ENCODE measurements around the gene WFIKKN2.
A peak's percentile ranks its signal among the peaks of the same experiment; 100 is the strongest.

The WFIKKN2 gene

DNA sequence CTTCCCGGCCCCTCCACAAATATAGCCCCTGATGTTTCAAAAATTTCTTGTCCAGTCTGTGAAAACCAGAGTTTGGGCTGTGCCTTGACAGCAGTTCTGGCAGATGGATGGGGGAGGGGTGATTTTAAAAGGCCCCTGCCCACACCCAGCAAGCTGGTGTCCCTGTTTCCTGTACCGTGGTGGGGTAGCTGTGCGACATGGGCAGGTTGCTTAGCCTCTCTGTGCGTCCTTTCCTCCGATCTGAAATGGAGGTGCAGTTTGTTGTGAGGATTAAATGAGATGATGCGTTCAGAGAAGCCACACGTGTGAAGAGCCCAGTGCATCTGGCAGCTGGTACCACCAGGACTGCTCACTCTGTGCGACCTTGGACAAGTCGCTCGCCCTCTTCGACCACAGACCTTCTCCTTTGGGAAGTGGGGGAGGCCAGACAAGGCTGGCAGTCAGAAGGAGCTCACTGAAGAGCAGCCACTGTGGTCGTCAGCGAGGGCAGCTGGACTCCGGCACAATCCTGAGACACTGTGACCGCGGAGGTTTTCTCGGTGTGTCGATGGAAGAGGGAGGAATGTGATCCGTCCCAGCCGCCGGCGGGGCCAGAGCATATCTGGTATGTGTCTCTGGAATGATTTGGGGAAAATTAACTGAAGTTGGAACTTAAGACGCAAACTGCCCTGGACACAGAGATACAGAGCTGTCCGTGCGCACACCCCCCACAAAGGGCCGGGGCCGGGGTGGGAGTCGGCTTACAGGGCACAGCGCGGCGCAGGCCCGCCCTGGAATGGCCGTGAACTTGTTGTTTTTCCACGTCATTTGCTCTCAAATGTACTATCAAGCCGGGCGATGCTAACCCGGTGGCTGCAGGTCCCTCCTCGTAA, 721 bp upstream of the WFIKKN2 start:
- no peak for DNase-seq (ENCODE audit: low read depth in 2 of 2)

- no peak for DNase-seq (ENCODE audit: low read depth in 2 of 2)
Observed at GRCh38 chr17:50836826-50837225, 1.4 kb downstream of the WFIKKN2 start.

DNA sequence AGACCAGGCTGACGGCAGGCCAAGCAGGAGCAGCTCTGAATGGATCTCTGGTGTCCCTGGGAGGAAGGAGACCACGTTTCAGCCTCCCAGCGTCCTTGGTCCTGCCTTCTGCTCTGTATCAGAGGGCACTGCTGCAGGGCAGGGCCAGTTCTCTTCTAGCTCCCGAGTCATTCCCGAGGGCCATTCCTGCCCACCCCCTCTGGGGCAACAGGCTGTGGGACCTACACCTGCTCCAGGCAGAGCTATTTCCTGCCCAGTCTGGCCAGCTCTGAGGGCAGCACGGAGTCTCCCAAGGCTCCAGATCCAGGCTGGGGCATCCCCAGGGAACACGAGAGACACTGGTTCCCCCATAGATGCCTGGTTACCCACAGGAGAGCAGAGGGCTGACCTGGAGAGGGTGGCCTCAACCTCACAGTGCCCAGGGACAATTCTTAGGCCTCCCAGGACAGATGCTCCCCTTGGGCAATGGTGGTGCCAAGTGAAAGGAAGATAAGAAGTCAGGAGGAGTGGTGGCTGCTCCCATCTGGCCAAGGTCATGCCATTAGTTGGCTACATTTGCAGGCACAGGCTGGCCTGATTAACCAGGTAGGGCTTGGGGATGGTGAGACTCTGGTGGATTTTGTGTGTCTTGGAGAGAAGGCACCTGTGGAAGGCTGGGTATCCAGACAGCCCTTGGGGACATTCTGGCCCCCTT, 2.0 kb downstream of the WFIKKN2 start:
- DNase-seq (ENCODE audit: low read depth in 2 of 2), result no peak

GRCh38 chr17:50837980-50838954, 2.9 kb downstream of the WFIKKN2 start:
- DNase-seq (ENCODE audit: low read depth in 2 of 2), result no peak

DNA sequence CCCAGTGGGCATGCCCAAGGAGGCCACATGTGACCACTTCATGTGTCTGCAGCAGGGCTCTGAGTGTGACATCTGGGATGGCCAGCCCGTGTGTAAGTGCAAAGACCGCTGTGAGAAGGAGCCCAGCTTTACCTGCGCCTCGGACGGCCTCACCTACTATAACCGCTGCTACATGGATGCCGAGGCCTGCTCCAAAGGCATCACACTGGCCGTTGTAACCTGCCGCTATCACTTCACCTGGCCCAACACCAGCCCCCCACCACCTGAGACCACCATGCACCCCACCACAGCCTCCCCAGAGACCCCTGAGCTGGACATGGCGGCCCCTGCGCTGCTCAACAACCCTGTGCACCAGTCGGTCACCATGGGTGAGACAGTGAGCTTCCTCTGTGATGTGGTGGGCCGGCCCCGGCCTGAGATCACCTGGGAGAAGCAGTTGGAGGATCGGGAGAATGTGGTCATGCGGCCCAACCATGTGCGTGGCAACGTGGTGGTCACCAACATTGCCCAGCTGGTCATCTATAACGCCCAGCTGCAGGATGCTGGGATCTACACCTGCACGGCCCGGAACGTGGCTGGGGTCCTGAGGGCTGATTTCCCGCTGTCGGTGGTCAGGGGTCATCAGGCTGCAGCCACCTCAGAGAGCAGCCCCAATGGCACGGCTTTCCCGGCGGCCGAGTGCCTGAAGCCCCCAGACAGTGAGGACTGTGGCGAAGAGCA, 4.4 kb downstream of the WFIKKN2 start:
- no peak for DNase-seq (ENCODE audit: low read depth in 2 of 2)

GRCh38 chr17:50840311-50840851, 5.0 kb downstream of the WFIKKN2 start:
- DNase-seq (ENCODE audit: low read depth in 2 of 2), result no peak

DNA sequence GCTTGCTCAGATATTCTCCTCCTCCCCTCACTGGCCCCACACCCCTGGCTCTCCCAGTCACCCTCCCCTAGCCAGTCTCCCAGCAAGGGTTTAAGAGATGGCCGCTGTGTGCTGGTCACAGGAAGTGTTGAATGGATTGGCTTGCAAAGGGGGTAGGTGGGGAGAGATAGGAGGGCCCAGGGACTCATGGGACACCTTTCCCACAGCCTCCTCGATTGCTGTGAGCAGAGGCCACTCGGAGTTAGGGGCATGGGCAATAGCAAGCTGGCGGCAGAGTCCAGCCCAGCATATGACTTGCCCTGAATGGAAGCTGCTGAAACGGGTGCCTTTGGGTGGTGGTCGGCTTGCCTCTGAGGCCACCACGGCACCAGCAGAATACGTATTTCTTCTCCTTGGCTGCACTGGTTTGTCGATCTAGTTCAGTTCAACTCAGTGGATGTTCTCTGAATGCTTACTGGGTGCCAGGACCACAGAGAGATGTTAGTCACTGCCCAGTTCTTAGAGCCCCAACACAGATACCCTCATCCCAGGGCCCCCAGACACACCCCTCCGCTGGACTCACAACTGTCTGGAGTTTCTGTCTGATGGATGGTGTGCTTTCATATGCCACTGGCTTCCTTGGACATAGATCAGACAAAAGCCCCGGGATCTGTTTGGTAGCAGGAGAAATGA, 6.0 kb downstream of the WFIKKN2 start:
- DNase-seq (ENCODE audit: low read depth in 2 of 2), result no peak

DNA sequence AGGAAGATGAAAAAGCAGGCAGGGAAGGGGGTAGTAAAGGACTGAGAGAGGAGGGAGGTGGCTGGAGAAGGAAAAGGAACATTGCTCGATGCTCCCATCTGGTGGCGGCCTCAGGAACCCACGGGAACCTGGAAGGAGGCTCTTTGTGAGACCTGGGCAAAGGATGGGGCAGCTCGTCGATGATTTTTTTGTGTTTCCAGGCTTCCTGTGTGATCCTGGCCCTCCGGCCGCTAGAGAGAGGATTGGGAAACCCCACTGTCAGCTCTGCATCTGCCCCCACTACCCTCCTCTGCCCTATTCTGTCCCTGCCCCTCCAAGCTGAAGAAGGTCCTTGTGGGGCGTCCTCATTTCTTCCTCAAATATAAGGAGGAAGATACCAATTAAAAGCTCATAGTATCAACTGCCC, 6.6 kb downstream of the WFIKKN2 start:
- DNase-seq (ENCODE audit: low read depth in 2 of 2), result peak; percentile 26 to 38

GRCh38 chr17:50842506-50843149, 7.2 kb downstream of the WFIKKN2 start:
- DNase-seq (ENCODE audit: low read depth in 2 of 2), result no peak

DNA sequence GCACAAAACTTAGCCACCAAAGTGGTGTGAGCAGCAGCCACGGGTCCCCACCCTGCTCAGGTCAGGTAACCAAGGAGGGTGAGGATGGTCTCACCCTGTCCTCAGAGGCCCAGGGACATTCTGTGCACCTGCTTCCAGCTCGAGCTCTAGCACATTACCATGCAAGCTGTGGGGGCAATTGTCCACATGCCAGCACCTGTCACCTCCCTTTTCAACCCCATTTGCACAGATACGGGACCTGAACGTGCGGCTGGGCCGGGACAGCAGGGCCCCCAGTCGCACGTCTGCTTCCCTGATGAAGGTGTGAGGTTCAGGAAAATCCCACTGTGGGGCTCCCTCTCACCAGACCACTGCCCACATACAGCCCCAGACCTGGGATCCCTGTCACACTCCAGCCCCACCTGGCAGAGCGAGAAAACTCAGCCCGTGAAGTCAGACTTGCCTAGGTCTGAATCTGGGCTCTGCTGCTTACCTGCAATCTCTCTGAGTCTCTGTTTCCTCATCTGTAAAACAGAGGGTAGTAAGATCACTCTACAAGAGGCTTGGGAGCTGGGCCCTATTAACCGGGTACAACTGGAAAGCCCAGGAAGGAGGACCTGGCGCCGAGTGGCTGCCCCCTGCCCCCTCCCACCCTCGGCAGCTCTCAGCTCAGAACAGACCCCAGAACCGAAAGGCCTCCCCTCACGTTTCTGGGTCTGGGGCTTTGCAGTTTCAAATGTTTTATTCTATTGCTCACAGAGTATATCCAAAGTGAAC, 7.9 kb downstream of the WFIKKN2 start:
- no peak for DNase-seq (ENCODE audit: low read depth in 2 of 2)

DNA sequence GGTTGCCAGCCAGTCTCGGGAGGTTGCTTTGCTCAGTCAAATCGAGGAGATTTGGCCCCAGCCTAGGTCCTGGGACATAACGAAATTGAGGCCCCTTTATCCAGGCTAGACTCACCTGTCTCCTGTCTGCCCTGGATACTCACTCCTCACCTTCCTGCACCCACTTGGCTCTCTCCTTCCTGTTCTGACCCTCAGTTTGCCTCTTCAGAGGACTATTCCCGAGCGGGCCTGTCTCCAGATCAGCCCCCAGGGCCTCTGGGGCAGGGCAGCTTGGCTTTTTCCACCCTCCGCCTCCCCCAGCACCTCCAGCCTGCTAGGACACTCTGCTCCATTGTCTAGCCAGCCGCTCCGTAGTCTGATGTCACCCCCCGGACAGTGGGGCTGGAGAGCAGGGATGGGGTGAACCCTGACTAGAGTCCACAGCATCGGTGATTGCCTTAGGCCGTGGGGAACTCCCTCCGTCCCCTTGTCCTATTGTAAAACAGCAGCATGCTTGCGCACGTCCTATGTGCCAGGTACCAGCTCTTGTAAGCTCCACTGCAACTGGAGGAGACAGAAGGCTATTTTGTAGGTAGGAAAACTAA, 8.8 kb downstream of the WFIKKN2 start:
- DNase-seq (ENCODE audit: low read depth in 2 of 2), result no peak

- no peak for DNase-seq (ENCODE audit: low read depth in 2 of 2)
Observed at GRCh38 chr17:50845240-50846147, 10.1 kb downstream of the WFIKKN2 start.

DNA sequence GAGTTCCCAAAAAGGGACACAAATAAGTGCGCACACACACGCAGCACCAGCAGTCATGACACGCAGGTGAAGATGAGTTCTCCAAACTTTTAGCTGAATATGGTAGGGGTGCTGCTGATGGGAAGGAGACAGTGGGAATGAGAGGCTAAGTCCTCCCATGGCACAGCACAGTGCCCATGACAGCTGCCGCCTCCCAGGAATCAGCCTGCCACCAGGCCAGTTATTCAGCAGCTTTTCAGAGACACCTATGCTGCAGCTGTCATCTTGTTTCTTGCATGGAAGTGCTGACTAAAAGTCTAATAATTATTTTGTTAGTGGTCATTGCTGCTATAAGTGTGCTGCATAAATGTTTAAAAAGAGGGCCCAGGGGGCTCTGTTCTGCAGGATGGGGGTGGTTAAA, 12.2 kb downstream of the WFIKKN2 start:
- DNase-seq (ENCODE audit: low read depth in 2 of 2), result no peak

- DNase-seq (ENCODE audit: low read depth in 2 of 2), result no peak
Observed at GRCh38 chr17:50848039-50848438, 12.7 kb downstream of the WFIKKN2 start.

- no peak for DNase-seq (ENCODE audit: low read depth in 2 of 2)
Observed at GRCh38 chr17:50848711-50849110, 13.3 kb downstream of the WFIKKN2 start.

DNA sequence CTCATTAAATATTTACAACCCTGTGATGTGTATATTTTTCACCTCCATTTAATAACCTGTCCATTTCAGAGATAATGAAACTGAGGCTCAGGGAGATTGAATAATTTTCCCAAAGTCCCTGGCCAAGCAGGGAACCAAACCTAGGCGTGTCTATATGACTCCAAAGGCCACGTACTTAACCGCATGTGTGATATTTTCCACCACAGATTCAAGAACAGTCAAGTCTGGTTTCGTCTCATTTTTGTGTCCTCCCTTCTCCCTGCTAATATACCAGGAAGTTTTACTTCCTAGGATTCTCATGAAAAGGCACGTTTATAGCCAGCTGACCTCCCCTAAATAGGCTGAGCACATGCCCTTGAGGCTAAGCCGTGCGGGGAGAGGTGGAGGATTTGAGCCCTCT, 15.3 kb downstream of the WFIKKN2 start:
- DNase-seq (ENCODE audit: low read depth in 2 of 2), result no peak

- DNase-seq (ENCODE audit: low read depth in 2 of 2), result no peak
Observed at GRCh38 chr17:50853015-50853615, 17.7 kb downstream of the WFIKKN2 start.
